Activated gamma-delta T cell treated with Interleukin-2 at 50 U/mL for 16 hours (primary cell): ENCODE results near the gene VDAC1.
"Not testable (repeated sequence)": the region's sequence is repeated elsewhere in the genome, so short reads cannot be mapped to it uniquely, and the experiment has no call there.

Experiments used
- DNase-seq: peaks from one replicate; pipeline ENCODE4 v3.0.0-alpha.2; 2020

VDAC1 gene

DNA sequence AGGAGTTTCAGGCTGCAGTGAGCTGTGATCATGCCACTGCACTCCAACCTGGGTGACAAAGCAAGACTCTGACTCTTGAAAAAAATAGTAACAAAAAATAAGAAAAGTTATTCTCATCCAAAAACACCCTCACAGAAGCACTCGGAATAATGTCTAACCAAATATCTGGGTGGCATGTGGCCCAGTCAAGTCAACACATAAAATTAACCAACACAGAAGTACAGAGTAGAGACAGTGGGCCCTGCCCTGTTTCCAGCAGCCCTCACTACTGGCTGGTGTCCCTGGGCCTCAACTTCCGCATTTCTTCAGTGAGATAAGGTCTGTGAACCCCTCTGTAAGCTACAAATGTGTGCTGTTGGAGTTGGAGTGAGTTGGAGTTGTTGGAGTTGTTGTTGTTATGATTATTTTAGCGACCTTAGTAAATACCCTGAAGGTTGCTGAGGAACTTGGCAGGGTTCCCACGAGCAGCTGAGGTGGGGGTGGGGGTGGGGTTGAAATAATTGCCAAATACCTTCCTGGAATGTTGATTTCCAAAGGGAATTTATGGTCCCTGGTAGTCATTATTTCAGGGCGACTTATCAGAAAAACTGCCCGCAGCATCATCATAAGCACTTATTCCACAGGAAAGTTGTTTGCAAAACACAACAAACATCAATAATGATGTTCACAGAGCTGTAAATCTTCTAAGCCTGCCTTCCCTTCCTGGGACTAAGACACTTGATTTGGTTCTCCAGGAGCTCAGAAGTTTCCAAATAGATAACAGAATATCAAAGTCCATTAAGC, 66.5 kb downstream of the VDAC1 start:
- no peak for DNase-seq

DNA sequence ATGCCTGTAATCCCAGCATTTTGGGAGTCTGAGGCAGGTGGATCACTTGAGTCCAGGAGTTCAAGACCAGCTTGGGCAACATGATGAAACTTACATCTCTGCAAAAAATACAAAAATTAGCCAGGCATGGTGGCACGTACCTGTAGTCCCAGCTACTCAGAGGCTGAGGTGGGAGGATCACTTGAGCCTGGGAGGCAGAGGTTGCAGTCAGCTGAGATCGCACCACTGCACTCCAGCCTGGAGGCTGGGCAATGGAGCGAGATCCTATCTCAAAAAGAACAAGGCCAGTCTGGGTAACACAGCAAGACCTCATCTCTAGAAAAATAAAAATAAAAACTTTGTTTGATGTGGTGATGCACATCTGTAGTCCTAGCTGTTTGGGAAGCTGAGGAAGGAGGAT, 67.1 kb downstream of the VDAC1 start:
- not testable (repeated sequence) for DNase-seq

DNA sequence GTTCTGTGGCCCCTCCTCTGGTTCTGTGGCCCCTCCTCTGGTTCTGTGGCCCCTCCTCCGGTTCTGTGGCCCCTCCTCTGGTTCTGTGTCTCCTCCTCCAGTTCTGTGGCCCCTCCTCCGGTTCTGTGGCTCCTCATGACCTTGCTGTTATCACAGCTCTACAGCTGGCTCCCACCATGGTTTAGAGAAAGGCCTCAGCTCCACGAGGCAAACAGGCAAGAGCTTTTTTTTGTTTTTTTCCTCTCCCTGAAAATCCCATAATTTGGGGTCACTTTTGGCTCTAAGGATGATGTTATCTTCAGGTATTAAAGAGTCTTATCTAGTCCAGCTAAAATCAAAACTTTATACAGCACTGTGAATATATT, 68.1 kb downstream of the VDAC1 start:
- DNase-seq: no peak

DNA sequence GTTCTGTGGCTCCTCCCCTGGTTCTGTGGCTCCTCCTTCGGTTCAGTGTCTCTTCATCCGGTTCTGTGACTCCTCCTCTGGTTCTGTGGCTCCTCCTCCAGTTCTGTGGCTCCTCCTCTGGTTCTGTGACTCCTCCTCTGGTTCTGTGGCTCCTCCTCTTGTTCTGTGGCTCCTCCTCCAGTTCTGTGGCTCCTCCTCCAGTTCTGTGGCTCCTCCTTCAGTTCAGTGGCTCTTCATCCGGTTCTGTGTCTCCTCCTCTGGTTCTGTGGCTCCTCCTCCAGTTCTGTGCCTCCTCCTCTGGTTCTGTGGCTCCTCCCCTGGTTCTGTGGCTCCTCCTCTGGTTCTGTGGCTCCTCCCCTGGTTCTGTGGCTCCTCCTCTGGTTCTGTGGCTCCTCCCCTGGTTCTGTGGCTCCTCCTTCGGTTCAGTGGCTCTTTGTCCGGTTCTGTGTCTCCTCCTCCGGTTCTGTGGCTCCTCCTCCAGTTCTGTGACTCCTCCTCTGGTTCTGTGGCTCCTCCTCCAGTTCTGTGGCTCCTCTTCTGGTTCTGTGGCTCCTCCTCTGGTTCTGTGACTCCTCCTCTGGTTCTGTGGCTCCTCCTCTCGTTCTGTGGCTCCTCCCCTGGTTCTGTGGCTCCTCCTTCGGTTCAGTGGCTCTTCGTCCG, 68.7 kb downstream of the VDAC1 start:
- DNase-seq: not testable (repeated sequence)

DNA sequence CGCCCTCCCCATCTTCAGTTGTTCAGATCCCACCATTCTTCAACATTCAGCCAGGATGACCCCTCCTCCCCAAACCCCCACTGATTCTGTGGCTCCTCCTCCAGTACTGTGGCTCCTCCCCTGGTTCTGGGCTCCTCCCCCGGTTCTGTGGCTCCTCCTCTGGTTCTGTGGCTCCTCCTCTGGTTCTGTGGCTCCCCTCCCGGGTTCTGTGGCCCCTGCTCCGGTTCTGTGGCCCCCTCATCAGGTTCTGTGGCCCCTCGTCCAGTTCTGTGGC, 69.2 kb downstream of the VDAC1 start:
- no peak for DNase-seq

DNA sequence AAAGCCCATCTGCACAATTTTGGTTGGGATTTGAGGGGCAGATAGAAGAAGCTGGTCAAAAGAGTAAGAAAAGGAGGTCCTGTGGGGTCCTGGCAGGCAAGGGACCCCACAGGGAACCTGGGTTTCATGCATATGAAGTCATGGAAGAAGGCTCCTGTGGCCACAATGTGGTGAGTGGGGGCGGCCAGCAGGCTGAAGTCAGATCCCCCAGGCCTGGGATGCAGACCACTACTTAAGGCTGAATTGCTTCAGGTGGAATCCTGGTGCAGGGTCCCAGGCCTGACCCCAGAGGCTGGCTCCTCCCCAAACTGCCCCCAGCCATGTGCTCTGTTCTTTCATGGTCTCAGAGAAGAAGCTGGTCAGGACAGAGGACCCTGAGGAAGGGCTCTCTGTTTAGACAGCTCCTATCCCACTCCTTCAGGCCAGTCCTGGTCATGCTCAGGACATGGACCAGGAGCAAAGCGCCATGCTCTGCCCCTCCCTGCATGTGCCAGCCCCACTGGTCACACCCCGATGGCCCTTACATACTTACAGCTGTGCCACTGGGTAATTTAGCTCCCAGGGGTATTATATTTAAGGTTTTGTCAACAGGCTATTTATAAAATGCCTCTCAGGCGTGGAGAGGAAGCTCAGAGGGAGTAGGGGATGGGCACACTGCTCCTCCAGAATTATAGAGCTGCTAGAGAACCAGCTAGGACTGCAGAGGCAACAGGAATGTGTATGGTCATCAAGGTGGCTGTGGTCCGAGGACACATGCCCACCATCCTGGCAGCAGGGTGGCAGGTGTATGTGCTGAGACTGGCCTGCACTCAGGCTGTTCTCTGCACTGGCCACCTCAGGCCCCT, 69.7 kb downstream of the VDAC1 start:
- no peak for DNase-seq

DNA sequence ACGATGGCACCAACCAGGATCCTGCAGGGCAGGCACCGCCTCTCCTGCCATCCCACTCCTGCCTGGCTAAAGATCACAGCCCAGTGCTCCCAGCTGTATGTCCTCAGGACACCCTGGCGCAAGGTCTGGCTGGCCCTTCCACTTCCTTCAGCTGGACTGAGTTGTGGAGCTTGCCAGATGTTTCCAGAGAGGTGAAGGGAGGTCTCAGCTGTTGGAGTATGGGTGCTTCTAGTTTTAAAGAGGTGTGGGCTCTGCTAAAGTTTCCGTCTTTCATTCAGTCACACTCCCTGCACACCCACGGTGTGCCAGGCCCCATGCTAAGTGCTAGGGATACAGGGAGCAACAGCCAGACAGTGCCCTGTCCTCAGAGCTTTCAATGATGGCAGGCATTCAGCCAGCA, 70.5 kb downstream of the VDAC1 start:
- no peak for DNase-seq

DNA sequence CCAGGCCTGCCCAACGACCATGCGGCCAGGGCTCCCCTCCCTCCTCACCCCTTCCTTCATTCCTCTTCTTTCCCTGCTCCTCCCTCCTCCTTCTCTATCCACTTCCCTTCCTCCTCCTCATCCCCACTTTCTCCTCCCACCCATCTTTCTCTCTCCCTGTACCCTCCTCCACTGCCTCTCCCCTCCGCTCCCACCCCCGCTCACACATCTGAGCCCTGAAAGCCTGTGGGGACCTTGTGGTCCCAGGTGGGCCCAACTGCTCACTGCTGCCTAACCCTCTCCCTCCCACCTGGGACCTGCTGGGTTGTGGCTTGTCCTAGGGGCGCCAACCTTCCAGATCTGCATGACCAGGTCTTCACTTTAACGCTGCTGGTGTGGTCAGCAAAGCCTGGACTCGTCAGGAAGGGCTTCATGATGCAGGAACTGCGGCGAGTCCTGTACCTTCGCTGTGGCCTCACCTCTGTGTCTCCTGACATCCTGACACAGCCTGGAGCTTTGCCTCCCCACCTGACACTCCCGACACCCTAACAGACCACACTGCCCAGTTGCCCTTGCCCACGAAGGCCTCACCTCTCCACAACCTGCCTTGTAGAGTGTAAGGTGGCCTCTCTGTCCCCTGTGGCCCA, 71.0 kb downstream of the VDAC1 start:
- DNase-seq: no peak

DNA sequence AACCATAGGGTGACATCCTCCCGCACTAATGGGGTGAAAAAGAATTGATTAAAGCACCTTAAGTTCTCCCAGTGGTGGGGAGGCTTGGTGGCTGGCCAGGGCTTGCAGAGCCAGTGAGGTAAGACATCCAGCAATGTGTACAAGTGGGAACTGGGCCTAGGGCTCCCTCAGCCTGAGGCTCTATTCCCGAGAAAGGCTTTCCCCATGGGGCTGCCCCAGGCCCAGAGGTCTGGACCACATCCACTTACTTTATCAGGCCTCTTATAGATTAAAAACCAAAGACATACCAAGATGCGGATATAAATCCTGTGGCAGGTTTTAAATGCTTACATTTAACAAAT, 71.6 kb downstream of the VDAC1 start:
- DNase-seq: no peak

DNA sequence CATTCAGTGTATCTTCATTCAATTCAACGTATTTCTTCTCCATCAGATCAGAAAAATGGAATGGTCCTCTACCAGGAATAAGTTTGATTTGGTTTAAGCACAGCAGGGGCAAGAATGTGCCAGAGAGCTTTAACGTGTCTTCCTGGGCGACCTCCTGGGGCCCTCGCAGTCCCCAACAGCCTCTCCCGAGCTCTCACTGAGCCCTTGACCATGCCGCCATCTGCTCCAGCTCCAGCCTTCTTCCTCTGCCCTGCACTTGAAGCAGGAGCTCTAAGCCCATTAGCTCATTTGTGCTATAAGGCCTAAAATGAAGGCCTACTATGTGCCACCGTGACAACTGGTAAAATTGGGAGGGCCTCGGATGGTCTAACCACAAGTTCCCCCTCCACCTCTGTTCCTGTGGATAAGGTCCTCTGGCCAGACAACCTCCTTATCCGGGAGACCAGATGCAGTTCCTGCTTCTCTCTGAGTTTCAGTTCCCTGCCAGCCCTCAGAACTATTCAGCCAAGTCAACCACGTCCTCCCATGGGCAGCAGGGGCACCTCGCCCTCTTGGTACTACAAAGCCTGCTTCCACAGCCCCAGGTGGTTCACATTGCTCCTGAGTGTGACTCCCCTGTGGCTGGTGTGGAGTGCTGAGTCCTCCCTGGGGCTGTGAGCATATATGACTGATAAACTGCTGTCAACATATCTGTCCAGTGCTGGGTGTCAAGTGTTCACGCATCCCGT, 72.2 kb downstream of the VDAC1 start:
- DNase-seq: no peak

DNA sequence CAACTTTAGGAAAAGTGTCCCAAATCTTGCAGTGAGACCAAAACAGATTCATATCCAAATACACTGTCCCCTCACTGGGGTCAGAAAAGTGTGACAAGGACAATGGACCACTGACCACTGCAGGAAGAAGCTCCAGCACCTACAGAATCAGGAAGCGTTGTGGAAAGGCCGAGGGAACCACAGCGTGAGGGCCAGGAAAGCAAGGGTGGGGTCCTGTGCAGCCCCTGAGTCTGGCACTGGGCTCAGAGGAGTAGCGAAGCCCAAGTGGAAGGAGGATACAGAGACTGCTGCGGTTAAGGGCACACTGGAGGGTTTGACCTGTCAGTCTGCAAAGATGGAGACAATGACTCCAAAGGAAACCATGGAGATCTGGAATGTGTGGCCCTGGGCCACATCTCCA, 73.2 kb downstream of the VDAC1 start:
- no peak for DNase-seq

DNA sequence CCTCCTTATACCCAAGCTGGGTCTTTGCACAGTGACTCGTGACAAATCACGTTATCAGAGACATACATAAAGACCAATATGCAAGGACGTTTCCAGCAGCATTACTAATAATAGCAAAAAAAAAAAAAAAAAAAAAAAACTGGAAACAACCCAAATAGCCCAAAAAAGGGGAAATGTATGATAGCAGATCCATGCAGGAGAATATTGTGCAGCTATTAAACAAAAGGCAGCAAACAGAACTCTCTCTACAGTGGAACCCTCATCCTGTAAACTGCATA, 74.0 kb downstream of the VDAC1 start:
- DNase-seq: no peak

DNA sequence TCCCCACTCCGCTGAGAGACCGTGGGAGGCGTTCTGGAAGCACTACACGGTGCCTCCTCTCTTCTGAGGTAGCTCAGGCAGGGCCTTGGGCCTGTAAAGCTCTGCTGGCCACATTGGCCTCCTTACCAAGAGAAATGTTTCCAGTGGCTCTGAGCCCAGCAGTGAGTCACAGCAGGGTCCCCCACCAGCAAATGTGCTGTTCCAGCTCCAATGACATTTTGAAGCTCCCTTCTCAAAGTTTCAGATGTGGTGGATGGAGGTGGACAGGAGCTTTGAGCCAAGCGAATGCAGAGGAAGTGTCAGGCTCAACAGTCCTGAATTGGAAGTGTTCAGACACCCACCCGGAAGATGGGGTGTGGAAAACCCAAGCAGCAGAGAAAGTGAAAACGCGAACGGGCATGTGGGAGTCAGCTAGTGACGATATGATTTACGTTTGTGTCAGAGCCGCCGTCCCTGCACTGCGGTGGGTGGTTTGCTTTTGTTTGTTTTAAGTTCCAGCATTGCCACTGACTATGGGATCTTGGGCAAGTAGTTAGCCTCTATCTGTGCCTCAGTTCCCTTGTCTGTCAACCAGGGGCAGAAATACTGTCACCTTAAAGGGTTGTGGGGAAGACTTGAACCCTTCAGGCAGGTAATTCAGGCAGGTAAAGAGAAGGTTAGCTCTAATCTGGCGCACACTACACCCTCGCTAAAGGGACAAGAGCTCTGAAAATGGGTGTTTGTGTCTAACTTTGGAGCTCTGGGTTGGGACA, 74.5 kb downstream of the VDAC1 start:
- peak; percentile 14 for DNase-seq

DNA sequence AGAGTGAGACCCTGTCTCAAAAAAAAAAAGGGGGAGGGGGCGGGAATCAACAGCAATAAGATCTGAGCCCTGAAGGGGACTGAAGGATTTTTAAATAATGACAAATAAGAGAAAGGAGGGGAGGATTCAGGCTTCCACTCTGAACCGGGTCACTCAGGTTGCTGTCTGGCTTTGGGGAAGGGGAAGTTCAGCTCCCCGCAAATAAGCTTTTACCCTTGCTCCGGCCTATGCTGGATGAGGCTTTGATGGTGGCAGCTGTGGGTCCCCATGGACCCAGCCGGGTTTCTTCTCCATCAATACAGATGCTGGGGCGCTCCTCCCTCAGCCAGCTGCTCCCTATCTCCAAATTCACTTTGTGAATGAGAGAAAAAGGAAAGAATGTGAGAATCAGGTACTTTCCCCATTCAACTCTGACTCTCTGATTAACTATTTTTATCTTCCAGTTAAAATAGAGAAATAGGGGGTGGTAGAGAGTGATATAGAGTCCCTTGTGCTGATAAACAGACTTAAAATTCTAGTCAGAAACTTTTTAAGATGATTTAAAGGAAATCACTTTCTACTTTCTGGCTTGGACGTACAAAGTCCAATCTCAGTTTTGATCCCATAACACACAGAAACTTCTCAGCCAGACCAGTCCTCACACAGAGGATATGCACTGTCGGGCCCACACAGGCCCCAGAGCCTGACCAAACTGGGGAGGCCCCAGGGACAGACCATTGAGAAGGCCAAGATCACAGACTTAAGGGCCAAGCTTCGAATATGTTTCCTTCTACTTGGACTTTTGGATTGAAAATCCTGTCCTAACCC, 76.0 kb downstream of the VDAC1 start:
- no peak for DNase-seq

DNA sequence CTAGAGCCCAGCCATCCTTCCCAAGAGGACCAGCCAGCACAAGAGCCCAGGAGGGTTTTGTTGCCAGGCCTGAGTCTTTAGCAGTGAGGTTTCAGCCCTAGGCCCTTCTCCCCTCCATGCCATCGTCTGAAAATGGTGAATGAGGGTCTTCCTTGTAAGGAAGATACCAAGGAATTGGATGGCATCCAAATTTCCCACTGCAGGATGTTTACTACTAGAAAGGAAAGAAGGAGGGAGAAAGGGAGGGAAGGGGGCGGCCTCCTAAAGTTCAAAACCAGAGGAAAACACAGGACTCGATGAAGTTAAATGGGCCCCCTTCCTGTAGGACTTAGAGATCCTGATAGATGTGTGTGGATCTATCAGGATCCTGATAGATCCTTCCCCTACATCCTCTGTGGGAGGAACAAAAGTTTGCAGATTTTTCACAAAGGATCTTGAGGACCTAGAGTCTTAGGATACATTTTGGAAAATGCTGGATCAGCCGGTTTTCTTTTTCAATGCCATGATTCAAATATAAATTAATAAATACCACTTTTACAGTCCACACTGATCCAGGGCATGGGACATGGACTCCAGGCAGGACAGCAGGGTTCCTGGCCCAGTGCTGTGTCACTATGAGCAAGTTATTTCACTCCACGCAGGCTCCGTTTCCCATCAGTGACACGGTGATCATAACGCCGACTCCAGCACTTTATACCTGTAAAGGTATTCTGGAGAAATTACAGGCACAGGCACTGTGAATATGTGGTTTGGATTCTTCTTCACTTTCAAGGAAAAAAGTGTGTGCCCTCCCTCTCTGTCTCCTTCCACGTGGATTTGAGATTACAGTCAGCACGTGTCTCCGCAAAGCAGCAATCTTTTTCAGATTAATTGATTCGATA, 77.2 kb downstream of the VDAC1 start:
- DNase-seq: no peak

DNA sequence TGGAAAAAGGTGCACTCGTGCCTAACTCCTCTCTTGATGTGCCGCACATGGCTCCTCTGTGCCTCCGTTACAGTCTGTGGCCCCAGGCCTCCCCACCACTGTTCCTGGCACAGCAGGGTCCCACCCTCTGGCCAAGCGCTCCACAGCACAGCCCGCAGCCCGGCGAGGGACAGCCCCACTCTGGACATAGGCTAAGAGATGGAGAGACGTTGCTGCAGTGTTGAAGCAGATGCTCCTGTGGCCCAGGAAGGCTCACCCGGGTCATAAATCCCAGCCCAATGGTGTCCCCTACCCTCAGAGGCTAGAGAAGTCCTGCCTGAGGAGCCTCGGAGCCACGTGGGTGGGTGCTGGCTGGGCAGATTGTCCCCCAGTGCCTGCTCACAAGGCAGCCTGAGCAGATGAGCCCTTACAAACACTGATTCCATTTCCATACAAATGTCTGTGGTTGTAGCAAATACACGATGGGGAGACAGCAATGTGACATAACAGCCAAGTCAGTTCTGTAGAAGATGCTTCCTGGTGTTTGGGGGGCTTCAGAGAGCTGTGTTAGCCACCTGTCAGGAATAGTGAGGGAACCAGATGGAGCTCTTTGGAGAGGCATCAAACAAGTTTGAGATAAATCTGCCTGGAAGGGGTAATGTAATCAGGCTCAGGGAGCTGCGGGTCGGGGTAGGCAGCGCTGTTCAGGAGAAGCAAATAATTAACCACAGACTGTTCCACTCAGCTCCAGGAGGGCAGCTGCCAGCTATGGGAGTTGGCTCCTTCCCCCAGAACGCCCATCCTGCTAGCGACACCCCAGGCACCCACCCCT, 78.1 kb downstream of the VDAC1 start:
- no peak for DNase-seq

DNA sequence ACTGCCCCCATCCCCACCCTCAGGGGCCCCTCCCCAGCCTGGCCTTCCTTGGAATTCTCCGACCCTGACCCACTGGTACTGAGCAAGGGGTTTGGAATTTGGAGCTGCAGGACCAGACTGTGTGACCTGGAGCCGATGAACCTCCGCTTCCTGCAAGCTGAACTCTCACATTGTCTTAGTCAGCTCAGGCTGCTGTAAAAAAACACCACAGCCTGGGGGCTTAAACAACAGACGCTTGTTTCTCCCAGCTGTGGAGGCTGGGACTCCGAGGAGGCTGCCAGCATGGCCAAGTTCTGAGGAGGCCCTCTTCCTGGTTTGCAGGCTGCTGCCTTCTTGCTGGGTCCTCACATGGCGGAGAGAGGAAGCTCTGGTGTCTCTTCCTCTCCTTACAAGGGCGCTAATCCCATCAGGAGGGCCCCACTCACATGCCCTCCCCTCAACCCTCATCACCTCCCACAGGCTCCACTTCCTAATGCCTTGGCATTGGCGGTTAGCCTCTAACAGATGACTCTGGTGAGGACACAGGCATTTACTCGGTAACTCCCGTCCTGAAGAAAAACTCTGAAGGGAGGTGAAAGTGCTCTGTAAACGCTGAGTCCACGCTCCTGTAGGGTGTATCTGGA, 78.8 kb downstream of the VDAC1 start:
- no peak for DNase-seq

DNA sequence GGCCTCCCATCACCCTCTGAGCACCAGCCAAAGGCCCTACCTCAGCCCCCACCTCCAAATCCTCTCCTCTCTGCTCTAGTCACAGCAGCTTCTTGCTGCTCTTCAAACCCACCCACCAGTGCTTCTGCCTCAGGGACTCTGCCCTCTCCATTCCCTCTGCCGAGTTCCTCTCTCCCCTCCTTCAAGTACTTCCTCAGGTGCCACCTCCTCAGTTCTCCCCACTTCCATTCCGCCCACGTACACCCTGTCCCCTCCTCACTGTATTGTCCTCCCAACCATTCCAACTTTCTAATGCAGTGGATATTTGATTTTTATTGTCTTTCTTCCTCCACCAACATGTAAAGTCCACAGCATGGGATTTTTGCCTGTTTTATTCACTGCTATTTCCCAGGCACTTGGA, 79.5 kb downstream of the VDAC1 start:
- DNase-seq: no peak

DNA sequence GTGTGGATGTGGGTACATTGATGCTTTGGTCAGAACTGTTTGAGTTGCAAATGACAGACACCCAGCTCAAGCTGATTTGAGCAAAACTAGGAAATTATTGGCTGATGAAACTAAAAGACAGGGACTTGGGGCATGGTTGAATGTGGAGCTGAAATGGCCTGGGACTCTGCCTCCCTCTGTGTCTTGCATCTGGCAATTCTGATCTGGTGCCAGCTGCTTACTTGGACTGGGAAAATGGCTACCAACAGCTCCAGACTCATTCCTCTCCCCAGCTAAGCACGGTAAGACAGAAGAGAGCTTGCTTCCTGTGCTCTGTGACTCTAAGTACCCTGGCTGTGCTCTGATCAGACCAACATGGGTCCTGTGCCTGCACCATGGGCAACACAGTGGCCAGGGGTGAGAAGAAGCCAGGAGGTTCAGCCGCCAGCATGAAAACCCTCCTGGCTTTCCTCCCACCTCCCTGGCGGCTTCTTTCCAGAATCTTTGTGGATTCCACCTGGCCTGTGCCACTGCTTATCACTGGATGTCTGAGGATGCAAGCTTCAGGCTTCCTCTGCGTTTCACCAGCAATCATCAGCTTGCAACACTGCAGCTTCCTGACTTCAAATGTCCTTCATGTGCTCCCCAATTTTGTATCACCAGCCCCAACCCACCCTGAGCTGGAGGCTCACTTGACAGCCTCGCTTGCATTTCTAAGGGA, 80.4 kb downstream of the VDAC1 start:
- no peak for DNase-seq
